ENCODE data around the gene DSCAM.

DSCAM gene

DNA sequence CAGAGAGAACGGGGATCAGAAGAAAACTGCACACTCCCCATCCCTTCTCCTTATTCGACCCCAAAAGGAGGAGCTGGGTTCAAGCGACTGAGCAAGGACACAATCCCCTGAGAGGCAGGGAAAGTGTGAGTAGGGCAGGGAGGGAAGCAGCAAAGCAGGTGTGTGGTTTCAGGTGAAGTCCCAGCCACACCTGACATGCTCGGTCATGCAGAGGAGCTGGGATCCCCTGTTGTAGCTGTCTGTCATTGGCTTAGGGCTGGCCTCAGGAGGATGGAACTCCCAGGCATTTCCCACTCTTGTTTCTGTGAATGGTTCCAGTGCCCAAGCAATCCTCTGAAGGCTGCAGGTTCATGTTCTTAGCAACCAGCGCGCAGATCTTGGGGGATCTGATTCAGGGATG, 150.7 kb downstream of the DSCAM start:
- TF ChIP-seq GABPA (IDR thresholded peaks at IDR 0.05; ENCODE audit: low read depth) (no peak), SPI1 (IDR thresholded peaks at IDR 0.05; ENCODE audit: borderline replicate concordance, low read depth) (no peak), CTCF (IDR thresholded peaks at IDR 0.05; ENCODE audit: insufficient read depth, low read length) (no peak), POLR2AphosphoS5 (IDR thresholded peaks at IDR 0.05; ENCODE audit: low read depth) (no peak), REST (IDR thresholded peaks at IDR 0.05; ENCODE audit: insufficient replicate concordance, low read depth) (no peak)

GRCh38 chr21:40689840-40690360, 157.1 kb downstream of the DSCAM start:
- Histone ChIP-seq H3K4me3 (replicated peaks; ENCODE audit: insufficient read depth, low read length) (no peak overlapping the region), H3K27ac (replicated peaks) (no peak overlapping the region), H3K27me3 (ENCODE audit: insufficient read depth, poor library complexity, severe bottlenecking) (peaks cover 4% of the 10 kb centered on the region)
- no peak for DNase-seq (ENCODE audit: low read depth in 1 of 2, low spot score in 1 of 2)
- no peak for TF ChIP-seq CTCF (IDR thresholded peaks at IDR 0.05; ENCODE audit: insufficient read depth, low read length)
- no peak for TF ChIP-seq GABPA (IDR thresholded peaks at IDR 0.05; ENCODE audit: low read depth)
- no peak for TF ChIP-seq REST (IDR thresholded peaks at IDR 0.05; ENCODE audit: insufficient replicate concordance, low read depth)
- no peak for TF ChIP-seq POLR2AphosphoS5 (IDR thresholded peaks at IDR 0.05; ENCODE audit: low read depth)
- no peak for TF ChIP-seq SPI1 (IDR thresholded peaks at IDR 0.05; ENCODE audit: borderline replicate concordance, low read depth)

More for the DNA sequence above, 150.7 kb downstream of the DSCAM start:
- Histone ChIP-seq H3K27ac (replicated peaks) (no peak overlapping the region), H3K27me3 (ENCODE audit: insufficient read depth, poor library complexity, severe bottlenecking) (peaks cover 2% of the 10 kb centered on the region), H3K4me3 (replicated peaks; ENCODE audit: insufficient read depth, low read length) (no peak overlapping the region)
- no peak for DNase-seq (ENCODE audit: low read depth in 1 of 2, low spot score in 1 of 2)

GRCh38 chr21:40689217-40689616, 157.7 kb downstream of the DSCAM start:
- TF ChIP-seq SPI1 (IDR thresholded peaks at IDR 0.05; ENCODE audit: borderline replicate concordance, low read depth) (no peak), REST (IDR thresholded peaks at IDR 0.05; ENCODE audit: insufficient replicate concordance, low read depth) (no peak), CTCF (IDR thresholded peaks at IDR 0.05; ENCODE audit: insufficient read depth, low read length) (no peak), POLR2AphosphoS5 (IDR thresholded peaks at IDR 0.05; ENCODE audit: low read depth) (no peak), GABPA (IDR thresholded peaks at IDR 0.05; ENCODE audit: low read depth) (no peak)
- no peak overlapping the region for H3K4me3 ChIP-seq (replicated peaks; ENCODE audit: insufficient read depth, low read length)
- no peak overlapping the region for H3K27ac ChIP-seq (replicated peaks)
- DNase-seq (ENCODE audit: low read depth in 1 of 2, low spot score in 1 of 2), result no peak
- H3K27me3 ChIP-seq (ENCODE audit: insufficient read depth, poor library complexity, severe bottlenecking), result peaks cover 4% of the 10 kb centered on the region
